Epithelial cell of proximal tubule (primary cell): ENCODE measurements around the gene NPEPL1. TPM values are rescaled to one million over a fixed set of nuclear protein-coding genes. Genes with fewer than 3 reads are reported as not detected.
A peak's percentile ranks its signal among the peaks of the same experiment; 100 is the strongest.

ENCODE experiments used
- DNase-seq: peaks from one replicate; pipeline ENCODE4 v3.0.0-alpha.2; 2011; ENCODE audit warnings: low read depth
- H3K4me3 ChIP-seq: 2 replicates; pipeline ENCODE4 v1.5.1; 2011; ENCODE audit warnings: low read depth, mild to moderate bottlenecking, low read length
- total RNA-seq: library from RNA; depleted of rRNA; stranded (reverse); fragments of >200 nt; gene quantifications from 2 replicates; pipeline ENCODE4 v1.2.3, GENCODE V29; 2015
- TF ChIP-seq, protein P1 (sequence below): conservative IDR thresholded peaks from 2 replicates; pipeline ENCODE4 v1.5.1; 2012; ENCODE audit warnings: low read depth, mild to moderate bottlenecking, low read length

NPEPL1 gene
- total RNA-seq, 1 donor from 2014 or later, result 26.5 TPM

DNA sequence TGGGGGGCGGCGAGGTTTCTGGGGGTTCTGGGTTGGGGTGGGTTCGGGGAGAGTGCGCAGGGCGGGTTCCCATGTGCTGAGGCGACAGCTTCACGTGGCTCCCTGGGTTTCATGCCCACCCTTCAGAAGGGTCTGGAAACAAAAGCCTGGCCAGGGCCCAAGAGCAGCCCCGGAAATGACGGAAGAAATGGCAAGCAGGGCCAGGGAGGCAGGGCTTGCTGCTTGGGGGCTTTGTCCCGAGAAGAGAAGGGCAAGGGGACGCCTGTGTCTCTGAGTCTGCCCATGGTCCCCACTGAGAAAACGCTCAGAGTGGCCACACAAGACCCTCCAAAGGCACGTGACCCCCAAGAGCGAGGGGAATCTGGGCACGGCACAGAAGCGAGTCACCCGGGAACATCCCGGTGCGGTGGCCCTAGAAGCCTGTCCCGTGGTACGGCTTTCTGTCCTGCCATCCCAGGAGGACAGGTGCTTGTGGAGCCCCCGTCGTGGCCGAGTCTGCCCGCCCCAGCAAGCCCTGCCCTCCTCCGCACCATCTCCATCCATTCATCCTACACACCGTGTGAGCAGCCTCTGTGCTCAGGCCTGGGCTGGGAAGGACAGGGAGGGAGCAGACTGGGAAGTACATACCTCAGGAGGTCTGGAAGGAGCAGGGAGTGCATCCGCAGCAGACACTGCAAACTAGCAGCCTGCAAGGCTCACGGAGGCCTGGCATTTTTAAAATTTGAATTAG lies 9.0 kb downstream of the NPEPL1 start:
- no peak for DNase-seq
- H3K4me3 ChIP-seq, result no peak overlapping the region
- TF ChIP-seq, protein P1, sequence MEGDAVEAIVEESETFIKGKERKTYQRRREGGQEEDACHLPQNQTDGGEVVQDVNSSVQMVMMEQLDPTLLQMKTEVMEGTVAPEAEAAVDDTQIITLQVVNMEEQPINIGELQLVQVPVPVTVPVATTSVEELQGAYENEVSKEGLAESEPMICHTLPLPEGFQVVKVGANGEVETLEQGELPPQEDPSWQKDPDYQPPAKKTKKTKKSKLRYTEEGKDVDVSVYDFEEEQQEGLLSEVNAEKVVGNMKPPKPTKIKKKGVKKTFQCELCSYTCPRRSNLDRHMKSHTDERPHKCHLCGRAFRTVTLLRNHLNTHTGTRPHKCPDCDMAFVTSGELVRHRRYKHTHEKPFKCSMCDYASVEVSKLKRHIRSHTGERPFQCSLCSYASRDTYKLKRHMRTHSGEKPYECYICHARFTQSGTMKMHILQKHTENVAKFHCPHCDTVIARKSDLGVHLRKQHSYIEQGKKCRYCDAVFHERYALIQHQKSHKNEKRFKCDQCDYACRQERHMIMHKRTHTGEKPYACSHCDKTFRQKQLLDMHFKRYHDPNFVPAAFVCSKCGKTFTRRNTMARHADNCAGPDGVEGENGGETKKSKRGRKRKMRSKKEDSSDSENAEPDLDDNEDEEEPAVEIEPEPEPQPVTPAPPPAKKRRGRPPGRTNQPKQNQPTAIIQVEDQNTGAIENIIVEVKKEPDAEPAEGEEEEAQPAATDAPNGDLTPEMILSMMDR, result no peak

DNA sequence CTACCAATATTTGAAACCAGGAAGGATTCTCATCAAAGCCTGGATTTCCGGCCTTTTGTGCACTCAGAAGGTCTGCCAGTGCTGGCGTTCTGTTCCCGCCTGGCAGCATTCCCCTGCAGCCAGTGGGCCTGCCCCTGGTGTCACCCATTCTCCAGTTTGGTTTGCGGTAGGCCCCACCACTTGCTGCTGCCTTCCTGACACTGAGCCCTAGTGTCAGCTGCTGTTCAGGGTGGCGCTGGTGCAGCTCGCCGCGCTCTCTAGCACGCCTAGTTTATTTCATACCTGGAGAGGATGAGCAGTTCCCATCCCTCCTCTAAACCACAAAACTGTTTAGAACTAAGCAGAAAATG lies 9.5 kb downstream of the NPEPL1 start:
- DNase-seq, result no peak
- TF ChIP-seq, protein P1, result no peak
- no peak overlapping the region for H3K4me3 ChIP-seq

DNA sequence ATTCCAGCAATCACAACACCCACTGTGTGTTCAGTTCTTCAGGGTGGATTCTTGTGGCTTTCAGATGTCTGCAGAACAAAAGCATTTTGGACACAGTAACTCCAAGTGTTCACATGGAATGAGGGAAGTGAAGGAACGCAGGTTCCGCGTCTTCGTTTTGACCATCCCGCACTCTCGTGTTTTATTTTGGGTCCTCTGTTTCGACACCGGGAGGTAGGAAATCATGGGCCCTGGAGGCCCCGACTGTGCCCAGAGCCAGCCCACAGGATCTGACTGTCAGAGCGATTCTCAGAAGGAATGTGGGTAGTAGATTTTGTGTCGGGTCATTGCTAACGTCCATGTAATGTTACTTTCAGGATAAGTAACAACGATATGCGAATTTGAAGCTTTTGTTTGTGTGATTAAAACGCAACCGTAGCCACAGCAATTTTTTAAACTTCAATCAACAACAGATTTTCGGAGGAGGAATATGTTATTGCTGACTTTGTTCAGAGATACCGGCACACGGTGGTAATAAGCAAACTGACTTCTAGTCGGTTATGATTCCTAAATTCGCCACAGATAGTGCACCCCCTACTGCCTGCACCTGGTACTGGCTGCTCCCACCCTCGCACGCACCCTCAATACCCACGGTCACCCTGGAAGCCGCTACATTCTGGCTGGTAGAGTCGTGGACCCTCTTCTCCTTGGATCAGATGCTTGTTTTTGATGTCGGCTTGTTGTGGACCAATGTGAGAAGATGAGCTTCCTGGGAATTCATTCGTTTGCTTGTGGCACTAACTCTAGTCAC lies 10.5 kb downstream of the NPEPL1 start:
- H3K4me3 ChIP-seq, result no peak overlapping the region
- TF ChIP-seq, protein P1, result peak; percentile 43
- DNase-seq, result no peak

DNA sequence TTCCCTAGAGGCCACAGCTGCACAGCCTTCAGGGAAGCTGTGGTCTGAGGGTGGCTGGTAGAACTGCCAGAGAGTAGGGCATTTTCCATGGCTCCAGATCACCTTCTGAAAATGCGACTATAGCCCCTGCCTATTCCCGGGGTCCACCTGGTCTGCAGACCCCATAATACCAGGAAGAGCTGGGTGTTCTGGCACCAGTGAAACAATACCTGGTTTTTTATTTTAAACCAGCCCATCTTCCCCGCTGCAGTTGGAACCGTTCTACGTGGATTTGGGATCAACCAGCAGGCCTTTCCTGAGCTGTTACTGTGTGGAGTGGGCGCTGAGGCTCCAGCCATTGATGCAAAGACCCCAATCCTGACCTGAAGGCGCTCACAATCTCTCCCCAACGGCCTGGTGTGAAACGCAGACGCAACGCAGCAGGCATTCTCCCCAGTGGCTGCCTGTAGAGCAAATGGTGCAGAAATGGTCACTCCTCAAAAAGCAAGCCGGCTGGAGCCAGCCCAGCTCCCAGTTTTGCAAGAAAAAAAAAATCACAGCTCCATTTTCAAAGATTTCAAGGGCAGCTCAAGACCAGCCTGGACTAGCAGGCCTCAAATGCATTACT lies 11.3 kb downstream of the NPEPL1 start:
- DNase-seq, result no peak
- TF ChIP-seq, protein P1, result no peak
- H3K4me3 ChIP-seq, result no peak overlapping the region

DNA sequence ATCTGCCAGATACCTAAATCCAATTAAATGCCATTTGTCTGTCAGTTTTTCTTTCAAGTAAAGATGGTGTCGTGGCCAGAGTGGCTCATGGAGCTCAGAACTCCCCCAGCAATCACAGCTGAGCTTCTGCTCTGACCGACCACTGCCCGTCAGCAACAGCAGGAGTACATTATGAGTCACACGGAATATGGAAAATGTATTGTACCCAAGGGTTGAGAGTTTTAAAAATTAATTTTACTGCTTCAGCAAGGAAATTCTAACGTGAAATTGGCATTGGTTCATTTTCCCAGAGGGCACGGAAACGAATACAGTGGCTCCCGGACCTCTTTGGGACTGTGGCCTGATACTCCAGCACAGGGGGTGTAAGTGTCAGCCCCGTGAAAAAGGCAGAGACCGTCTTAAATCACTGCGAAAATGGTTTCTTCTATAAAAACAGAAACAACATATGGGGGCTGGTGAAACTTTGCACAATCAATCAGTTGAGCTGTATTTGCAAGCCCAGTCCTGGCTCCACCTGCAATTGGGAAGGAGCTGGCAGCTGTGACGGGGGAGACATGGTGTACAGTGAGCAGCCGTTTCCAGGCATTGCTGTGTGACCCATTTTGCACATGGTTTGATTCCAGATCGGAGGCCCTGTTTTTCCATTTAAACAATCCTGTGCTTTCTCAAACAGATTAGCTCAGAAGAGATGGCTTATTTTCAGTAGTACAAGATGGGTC lies 12.8 kb downstream of the NPEPL1 start:
- TF ChIP-seq, protein P1, result no peak
- no peak for DNase-seq
- no peak overlapping the region for H3K4me3 ChIP-seq

DNA sequence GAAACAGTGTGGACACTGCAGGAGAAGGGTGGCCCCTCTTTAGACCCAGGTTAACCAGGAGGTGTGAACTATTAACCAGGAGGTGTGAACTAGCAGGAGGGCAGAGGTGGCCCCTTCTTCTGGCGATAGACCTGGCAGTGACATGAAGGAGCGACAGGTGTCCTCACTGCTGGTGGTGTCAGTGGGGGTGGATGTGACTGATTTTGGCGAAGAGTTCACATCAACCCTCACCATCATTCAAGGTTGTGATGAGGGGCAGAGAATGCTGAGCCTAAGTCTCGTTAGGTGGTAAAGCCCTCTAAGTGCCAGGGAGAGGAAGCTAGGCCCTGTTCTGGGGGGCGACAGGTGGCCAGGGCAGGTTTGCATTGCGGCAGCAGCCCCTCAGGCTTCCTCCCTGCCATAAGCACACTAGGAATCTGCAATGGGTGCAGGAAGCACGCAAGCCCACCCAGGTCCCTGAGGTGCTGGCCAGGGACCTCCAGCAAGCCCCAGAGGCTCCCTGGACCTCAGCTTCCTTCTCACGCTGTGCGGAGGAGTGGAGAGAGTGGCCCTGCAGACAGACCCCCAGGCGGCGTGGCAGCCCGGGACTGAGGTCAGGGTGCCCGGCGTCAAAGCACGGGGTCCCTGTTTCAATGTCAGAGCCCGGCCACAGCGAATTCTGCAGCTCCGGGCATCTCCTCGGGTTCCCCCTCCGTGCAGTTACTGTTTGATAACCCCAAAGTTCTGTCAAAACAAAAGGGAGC lies 13.7 kb downstream of the NPEPL1 start:
- TF ChIP-seq, protein P1, result no peak
- no peak for DNase-seq
- no peak overlapping the region for H3K4me3 ChIP-seq
